Gastroesophageal sphincter (tissue), 4 donors: ENCODE data around the gene FLCN. TPM values are rescaled to one million over a fixed set of nuclear protein-coding genes. Genes with fewer than 3 reads are reported as not detected.

Experiments
- ATAC-seq: fragments of 150-250 bp; one replicate; pipeline ENCODE4 v1.9.1; 2016; ENCODE audit warnings: mild to moderate bottlenecking, moderate library complexity
- H3K27ac ChIP-seq, 4 donors: fragments of 200-600 bp; sonication (generic) in 3 of 4; 1 replicate in 3 of 4; 2 replicates in 1 of 4; pipeline ENCODE4 v1.5.1; 2016 to 2019
- H3K27me3 ChIP-seq: fragments of 200-600 bp; sonication (generic); one replicate; pipeline ENCODE4 v1.5.1; 2019
- H3K36me3 ChIP-seq, 2 donors: fragments of 200-600 bp; sonication (generic); one replicate each; pipeline ENCODE4 v1.5.1; 2019; ENCODE audit warnings: control low read depth in 1 of 2
- H3K4me1 ChIP-seq, 3 donors: fragments of 200-600 bp; sonication (generic); 1 replicate in 2 of 3; 2 replicates in 1 of 3; pipeline ENCODE4 v1.5.1; 2016 to 2019; ENCODE audit warnings: control low read depth in 2 of 3
- H3K4me3 ChIP-seq, 2 donors: fragments of 200-600 bp; sonication (generic); one replicate each; pipeline ENCODE4 v1.5.1; 2019; ENCODE audit warnings: mild to moderate bottlenecking in 1 of 2, moderate library complexity in 1 of 2
- H3K9me3 ChIP-seq, 3 donors: fragments of 200-600 bp; sonication (generic); one replicate each; pipeline ENCODE4 v1.5.1; 2017 to 2019; ENCODE audit warnings: control low read depth in 2 of 3
- EP300 ChIP-seq: sonication (generic); formaldehyde crosslinking; IDR thresholded peaks from one replicate; pipeline ENCODE4 v1.6.1; 2017; ENCODE audit warnings: antibody characterized with exemption, mild to moderate bottlenecking
- POLR2A ChIP-seq, 2 donors: fragments of 450-650 bp; IDR thresholded peaks; one replicate each; pipeline ENCODE4 v1.6.1; 2017; ENCODE audit warnings: antibody characterized with exemption in 2 of 2, mild to moderate bottlenecking in 2 of 2, moderate library complexity in 1 of 2
- POLR2AphosphoS5 ChIP-seq: sonication (generic); formaldehyde crosslinking; IDR thresholded peaks from one replicate; pipeline ENCODE4 v1.6.1; 2017; ENCODE audit warnings: antibody characterized with exemption
- WGBS, 2 donors: methylation state at CpG; one replicate each; pipeline ENCODE4 v1.1.5; 2018; ENCODE audit warnings: low coverage in 1 of 2; 5-methylcytosine and 5-hydroxymethylcytosine counted together
- small RNA-seq, 4 donors: library from RNA; depleted of rRNA; stranded (forward); fragments of <200 nt; gene quantifications; one replicate each; pipeline ENCODE3, GENCODE V24; 2016
- total RNA-seq, 4 donors: library from RNA; depleted of rRNA; stranded (reverse); fragments of >200 nt; gene quantifications; one replicate each; pipeline ENCODE4 v1.1.0, GENCODE V29; 2016
- TF ChIP-seq, protein P1 (sequence below), 4 experiments: fragments of 200-600 bp in 2 of 4; fragments of 450-650 bp in 2 of 4; sonication (generic) in 1 of 4; IDR thresholded peaks; one replicate each; pipeline ENCODE4 v1.5.1; 2017 to 2019; ENCODE audit warnings: antibody characterized with exemption in 4 of 4, mild to moderate bottlenecking in 2 of 4, moderate library complexity in 2 of 4

The FLCN gene
- total RNA-seq, 4 donors from 2014 or later: 24.8 to 91.5 (median 46.6) TPM

GRCh38 chr17:17166446-17166845 lies 70.5 kb downstream of the FLCN start:
- ATAC-seq: no peak
- TF ChIP-seq EP300: no peak
- TF ChIP-seq POLR2AphosphoS5: no peak
- TF ChIP-seq, protein P1, sequence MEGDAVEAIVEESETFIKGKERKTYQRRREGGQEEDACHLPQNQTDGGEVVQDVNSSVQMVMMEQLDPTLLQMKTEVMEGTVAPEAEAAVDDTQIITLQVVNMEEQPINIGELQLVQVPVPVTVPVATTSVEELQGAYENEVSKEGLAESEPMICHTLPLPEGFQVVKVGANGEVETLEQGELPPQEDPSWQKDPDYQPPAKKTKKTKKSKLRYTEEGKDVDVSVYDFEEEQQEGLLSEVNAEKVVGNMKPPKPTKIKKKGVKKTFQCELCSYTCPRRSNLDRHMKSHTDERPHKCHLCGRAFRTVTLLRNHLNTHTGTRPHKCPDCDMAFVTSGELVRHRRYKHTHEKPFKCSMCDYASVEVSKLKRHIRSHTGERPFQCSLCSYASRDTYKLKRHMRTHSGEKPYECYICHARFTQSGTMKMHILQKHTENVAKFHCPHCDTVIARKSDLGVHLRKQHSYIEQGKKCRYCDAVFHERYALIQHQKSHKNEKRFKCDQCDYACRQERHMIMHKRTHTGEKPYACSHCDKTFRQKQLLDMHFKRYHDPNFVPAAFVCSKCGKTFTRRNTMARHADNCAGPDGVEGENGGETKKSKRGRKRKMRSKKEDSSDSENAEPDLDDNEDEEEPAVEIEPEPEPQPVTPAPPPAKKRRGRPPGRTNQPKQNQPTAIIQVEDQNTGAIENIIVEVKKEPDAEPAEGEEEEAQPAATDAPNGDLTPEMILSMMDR (IDR thresholded peaks at IDR 0.05): no peak
- no peak for TF ChIP-seq POLR2A (IDR thresholded peaks at IDR 0.05)
- no peak overlapping the region for H3K4me3 ChIP-seq
- peaks cover 0 to 99% of the 10 kb centered on the region in 2 donors for H3K36me3 ChIP-seq
- no peak overlapping the region for H3K27ac ChIP-seq
- no CpG with 5 or more reads among the region's 8 CpGs for WGBS, 2 donors
- peaks cover 0 to 7% (median 0%) of the 10 kb centered on the region in 3 donors for H3K4me1 ChIP-seq
- H3K9me3 ChIP-seq: no peaks in the 10 kb centered on the region
- H3K27me3 ChIP-seq: no peaks in the 10 kb centered on the region

DNA sequence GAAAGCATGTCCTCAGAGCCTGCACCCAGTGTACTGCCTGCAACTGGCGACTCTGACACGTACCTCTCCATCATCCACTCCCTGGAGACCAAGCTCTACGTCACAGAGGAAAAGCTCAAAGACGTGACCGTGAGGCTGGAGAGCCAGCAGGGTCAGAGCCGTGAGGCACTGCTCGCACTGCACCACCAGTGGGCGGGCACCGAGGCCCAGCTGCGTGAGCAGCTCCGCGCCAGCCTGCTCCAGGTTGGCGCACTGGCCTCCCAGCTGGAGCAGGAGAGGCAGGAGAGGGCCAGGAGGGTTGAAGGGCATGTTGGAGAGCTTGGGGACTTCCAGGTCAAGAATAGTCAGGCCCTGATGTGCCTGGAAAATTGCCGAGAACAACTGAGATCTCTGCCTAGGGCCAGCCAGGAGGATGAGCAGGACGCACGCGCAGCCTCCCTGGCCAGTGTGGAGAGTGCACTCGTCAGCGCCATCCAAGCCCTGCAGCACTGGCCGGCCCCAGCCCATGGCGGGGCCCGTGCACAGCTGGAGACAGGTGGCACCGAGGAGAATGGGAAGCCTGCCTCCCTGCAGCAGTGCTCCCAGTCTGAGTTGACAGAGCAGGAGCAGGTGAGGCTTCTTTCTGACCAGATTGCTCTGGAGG lies 71.2 kb downstream of the FLCN start:
- peaks cover 0 to 99% of the 10 kb centered on the region in 2 donors for H3K36me3 ChIP-seq
- no peak overlapping the region for H3K27ac ChIP-seq
- no peak for ATAC-seq
- H3K4me3 ChIP-seq: no peak overlapping the region
- peaks cover 0 to 3% (median 0%) of the 10 kb centered on the region in 3 donors for H3K4me1 ChIP-seq
- H3K9me3 ChIP-seq: no peaks in the 10 kb centered on the region
- 80% methylated on average over 1 of the region's 23 CpGs for WGBS, 2 donors
- TF ChIP-seq EP300 (no peak), POLR2A (IDR thresholded peaks at IDR 0.05) (no peak), POLR2AphosphoS5 (no peak)
- TF ChIP-seq, protein P1 (IDR thresholded peaks at IDR 0.05): no peak
- no peaks in the 10 kb centered on the region for H3K27me3 ChIP-seq

DNA sequence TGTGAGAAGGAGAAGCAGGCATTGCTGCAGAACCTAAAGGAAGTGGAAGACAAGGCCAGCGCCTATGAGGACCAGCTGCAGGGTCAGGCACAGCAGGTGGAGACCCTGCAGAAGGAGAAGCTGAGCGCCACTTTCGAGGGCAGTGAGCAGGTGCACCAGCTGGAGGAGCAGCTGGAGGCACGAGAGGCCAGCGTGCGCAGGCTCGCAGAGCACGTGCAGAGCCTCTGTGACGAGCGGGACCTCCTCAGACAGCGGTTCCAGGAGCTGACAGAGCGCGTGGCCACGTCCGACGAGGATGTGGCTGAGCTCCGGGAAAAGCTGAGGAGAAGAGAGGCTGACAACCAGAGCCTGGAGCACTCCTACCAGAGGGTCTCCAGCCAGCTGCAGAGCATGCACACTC lies 72.3 kb downstream of the FLCN start:
- no peak for ATAC-seq
- Histone ChIP-seq H3K4me3 (no peak overlapping the region), H3K27ac (no peak overlapping the region), H3K27me3 (no peaks in the 10 kb centered on the region), H3K9me3 (no peaks in the 10 kb centered on the region), H3K4me1 (no peaks in the 10 kb centered on the region), H3K36me3 (peaks cover 0 to 99% of the 10 kb centered on the region in 2 donors)
- TF ChIP-seq POLR2AphosphoS5: no peak
- TF ChIP-seq, protein P1 (IDR thresholded peaks at IDR 0.05): no peak
- TF ChIP-seq POLR2A (IDR thresholded peaks at IDR 0.05): no peak
- TF ChIP-seq EP300: no peak
- 71% methylated on average over 1 of the region's 17 CpGs; no CpG with 5 or more reads in 1 of the 2 donors for WGBS, 2 donors

- Histone ChIP-seq H3K27me3 (no peaks in the 10 kb centered on the region), H3K4me1 (no peaks in the 10 kb centered on the region), H3K9me3 (no peaks in the 10 kb centered on the region), H3K36me3 (peaks cover 0 to 100% of the 10 kb centered on the region in 2 donors), H3K27ac (no peak overlapping the region), H3K4me3 (no peak overlapping the region)
- ATAC-seq: no peak
- 90% methylated on average over 4 to 9 of the region's 25 CpGs for WGBS, 2 donors
- TF ChIP-seq EP300: no peak
- TF ChIP-seq POLR2AphosphoS5: no peak
- TF ChIP-seq, protein P1 (IDR thresholded peaks at IDR 0.05): no peak
- TF ChIP-seq POLR2A (IDR thresholded peaks at IDR 0.05): no peak
Measured at GRCh38 chr17:17164156-17164555, 72.8 kb downstream of the FLCN start.

Small RNA genes within 50 kb of the gene (small RNA-seq; reads per million reads assigned to genes)
- 0 reads per million in 4 donors for gene RNU6-767P

Other genes with a start within 250 kb of the FLCN start
- 100 to 1,000 TPM; 113 to 233 (median 155) TPM for gene MPRIP, start 194.7 kb downstream of the FLCN start, total RNA-seq
- gene PLD6, start 30.8 kb downstream of the FLCN start, total RNA-seq: 10 to 100 TPM in 2 of 4 donors, 1 to 10 TPM in 2; 7.1 to 20.7 (median 9.3) TPM
- 10 to 100 TPM; 51.8 to 85.3 (median 54.8) TPM for gene COPS3, start 44.1 kb upstream of the FLCN start, total RNA-seq
- 1 to 10 TPM; 2.3 to 9.0 (median 4.5) TPM for gene NT5M, start 66.2 kb upstream of the FLCN start, total RNA-seq
- gene MED9, start 239.8 kb upstream of the FLCN start, total RNA-seq: 10 to 100 TPM in 3 of 4 donors, 1 to 10 TPM in 1; 9.1 to 19.5 (median 16.6) TPM